Measurements from ENCODE around the gene C1QA.

Gene C1QA

GRCh38 chr1:22612671-22613571 is 23.5 kb upstream of the C1QA start:
- no peak for DNase-seq (ENCODE audit: extremely low read depth in 1 of 2, low read depth in 1 of 2)

GRCh38 chr1:22613572-22613918 is 22.9 kb upstream of the C1QA start:
- no peak for DNase-seq (ENCODE audit: extremely low read depth in 1 of 2, low read depth in 1 of 2)

- DNase-seq (ENCODE audit: extremely low read depth in 1 of 2, low read depth in 1 of 2): no peak
These were observed 22.5 kb upstream of the C1QA start for GRCh38 chr1:22613951-22614350.

- no peak for DNase-seq (ENCODE audit: extremely low read depth in 1 of 2, low read depth in 1 of 2)
These were observed 20.5 kb upstream of the C1QA start for GRCh38 chr1:22615886-22616285.

- no peak for DNase-seq (ENCODE audit: extremely low read depth in 1 of 2, low read depth in 1 of 2)
These were observed 19.9 kb upstream of the C1QA start for GRCh38 chr1:22616571-22616970.

DNA sequence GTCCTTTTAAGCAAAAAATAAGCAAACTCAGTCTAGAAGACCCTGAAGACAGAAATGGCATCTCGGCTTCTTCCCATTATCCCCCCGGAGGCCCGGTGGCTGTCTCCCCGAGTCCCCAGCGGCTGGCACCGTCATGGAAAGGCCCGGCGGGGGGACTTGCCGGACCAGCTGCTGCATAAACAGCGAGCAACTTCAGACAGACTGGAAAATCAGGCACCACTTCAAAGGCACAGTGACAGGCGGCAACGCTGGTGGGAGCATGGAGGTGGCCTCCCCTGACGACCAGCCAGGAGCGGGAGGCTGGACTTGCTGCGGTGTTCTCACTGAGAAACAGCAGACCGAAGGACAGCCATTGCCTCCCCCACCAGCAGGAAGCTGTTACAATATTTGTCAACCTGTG is 18.4 kb upstream of the C1QA start:
- no peak for DNase-seq (ENCODE audit: extremely low read depth in 1 of 2, low read depth in 1 of 2)

DNA sequence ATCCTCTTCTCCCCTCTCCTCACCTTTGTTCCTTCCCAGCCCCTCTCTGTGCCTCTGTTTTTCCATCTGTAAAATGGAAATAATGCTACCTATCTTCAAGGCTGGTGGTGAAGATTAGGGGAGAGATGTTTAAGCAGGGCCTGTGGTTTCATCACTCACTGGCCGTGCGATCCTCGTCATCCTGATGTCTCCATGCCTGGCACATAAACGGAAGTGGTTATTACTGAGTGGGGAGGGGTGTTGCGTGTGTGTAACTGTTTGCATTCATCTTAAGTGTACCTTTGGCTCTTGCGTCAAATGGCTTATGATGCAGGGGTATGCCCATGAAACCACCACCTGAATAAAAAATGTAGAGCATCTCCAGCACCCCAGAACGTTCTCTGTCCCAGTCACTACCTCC is 17.2 kb upstream of the C1QA start:
- DNase-seq (ENCODE audit: extremely low read depth in 1 of 2, low read depth in 1 of 2): no peak

GRCh38 chr1:22619798-22620197 is 16.6 kb upstream of the C1QA start:
- DNase-seq (ENCODE audit: extremely low read depth in 1 of 2, low read depth in 1 of 2): no peak

DNA sequence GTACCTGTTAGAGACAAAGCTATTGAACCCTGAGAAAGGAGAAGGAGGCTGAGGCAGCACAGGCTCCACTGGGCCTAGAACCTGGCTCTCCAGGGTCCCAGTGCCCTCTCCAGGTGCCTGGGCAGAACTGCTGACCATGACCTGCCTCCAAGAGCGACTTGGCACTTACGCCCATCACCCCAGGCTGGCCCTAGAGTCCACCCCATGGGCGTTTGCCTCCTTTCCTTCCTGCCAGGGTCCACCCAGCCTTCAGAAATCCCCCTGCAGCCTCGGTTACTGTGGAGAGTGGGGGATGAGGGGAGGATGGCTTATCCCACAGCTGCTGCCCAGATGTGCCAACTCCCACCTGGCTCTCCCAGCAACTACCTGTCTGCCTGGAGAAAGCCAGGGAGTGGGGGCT is 14.7 kb upstream of the C1QA start:
- DNase-seq (ENCODE audit: extremely low read depth in 1 of 2, low read depth in 1 of 2): no peak

- no peak for DNase-seq (ENCODE audit: extremely low read depth in 1 of 2, low read depth in 1 of 2)
These were observed 11.0 kb upstream of the C1QA start for GRCh38 chr1:22625262-22625925.

GRCh38 chr1:22626237-22627157 is 9.9 kb upstream of the C1QA start:
- DNase-seq (ENCODE audit: extremely low read depth in 1 of 2, low read depth in 1 of 2): no peak

- no peak for DNase-seq (ENCODE audit: extremely low read depth in 1 of 2, low read depth in 1 of 2)
These were observed 9.1 kb upstream of the C1QA start for GRCh38 chr1:22627331-22627730.

- no peak for DNase-seq (ENCODE audit: extremely low read depth in 1 of 2, low read depth in 1 of 2)
These were observed 7.6 kb upstream of the C1QA start for GRCh38 chr1:22628698-22629444.

DNA sequence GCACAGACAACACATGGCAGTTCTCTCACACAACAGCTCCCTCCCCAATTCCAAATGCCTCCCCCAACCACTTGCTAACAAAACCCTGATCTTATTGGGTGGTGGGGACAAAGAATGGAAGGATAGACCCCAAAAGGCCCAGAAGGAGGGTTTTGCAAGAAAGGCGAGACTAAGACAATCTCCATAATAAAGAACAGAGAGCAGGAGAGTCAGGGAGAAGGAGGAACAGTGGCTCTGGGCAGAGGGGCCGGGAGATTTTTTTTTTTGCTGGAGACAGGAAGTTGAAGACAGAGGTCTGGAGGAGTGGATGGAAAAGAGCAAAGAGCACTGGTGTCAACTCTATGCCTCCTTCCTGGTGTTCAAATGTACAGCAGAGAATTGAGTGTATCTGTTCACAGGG is 6.5 kb upstream of the C1QA start:
- DNase-seq (ENCODE audit: extremely low read depth in 1 of 2, low read depth in 1 of 2): no peak

GRCh38 chr1:22633697-22634463 is 2.5 kb upstream of the C1QA start:
- DNase-seq (ENCODE audit: extremely low read depth in 1 of 2, low read depth in 1 of 2): no peak

GRCh38 chr1:22635436-22635835 is 992 bp upstream of the C1QA start:
- DNase-seq (ENCODE audit: extremely low read depth in 1 of 2, low read depth in 1 of 2): no peak

- no peak for DNase-seq (ENCODE audit: extremely low read depth in 1 of 2, low read depth in 1 of 2)
These were observed 499 bp downstream of the C1QA start for GRCh38 chr1:22636927-22637326.

DNA sequence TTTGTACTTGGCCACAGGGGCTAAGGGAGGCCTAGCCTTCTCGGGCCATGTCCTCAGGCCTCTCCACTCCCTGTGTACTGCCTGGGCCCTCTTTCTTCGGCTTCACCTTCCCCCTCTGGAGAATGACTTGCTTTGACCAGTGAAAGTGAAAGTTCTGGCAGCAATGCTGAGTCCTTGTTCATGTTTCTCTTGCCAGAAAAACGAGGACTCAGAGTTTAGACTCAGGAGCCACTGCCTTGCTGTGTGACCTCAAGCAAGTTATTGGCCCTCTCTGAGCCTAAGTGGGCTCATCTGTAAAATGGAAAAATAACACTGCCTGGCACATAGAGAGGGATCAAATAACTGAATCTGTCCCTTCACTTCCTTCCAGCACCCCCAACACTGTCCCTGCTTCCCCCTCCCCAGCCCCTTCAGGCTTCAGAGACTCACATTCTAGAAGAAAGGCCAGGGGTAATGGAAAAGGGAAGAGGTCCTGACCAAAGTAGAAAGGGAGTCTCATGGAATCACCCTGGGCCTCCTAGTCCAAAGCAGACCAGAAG is 1.5 kb downstream of the C1QA start:
- no peak for DNase-seq (ENCODE audit: extremely low read depth in 1 of 2, low read depth in 1 of 2)

DNA sequence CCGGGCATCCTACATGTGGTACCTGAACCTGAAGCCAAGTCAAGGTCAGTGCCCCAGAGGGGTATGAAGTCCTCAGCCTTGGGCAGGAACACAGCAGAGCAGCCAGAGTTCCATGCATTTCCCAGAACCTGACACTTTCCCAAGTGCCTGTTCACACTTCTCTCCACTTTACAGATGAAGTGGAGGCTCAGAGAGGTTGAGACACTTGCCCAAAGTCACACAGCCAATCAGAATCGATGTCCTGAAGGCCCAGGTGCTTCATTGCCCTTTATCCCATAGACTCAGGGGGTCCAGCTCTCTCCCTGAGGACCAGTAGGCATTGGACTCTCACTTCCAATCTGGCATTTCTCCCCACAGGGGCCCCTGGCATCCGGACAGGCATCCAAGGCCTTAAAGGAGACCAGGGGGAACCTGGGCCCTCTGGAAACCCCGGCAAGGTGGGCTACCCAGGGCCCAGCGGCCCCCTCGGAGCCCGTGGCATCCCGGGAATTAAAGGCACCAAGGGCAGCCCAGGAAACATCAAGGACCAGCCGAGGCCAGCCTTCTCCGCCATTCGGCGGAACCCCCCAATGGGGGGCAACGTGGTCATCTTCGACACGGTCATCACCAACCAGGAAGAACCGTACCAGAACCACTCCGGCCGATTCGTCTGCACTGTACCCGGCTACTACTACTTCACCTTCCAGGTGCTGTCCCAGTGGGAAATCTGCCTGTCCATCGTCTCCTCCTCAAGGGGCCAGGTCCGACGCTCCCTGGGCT is 2.2 kb downstream of the C1QA start:
- no peak for DNase-seq (ENCODE audit: extremely low read depth in 1 of 2, low read depth in 1 of 2)

All from stimulated activated CD8-positive, alpha-beta memory T cell treated with anti-CD3 and anti-CD28 coated beads, Interleukin-7, amount 100 ng/mL, for 48 hours (primary cell).